ENCODE data around the gene N4BP2.

The N4BP2 gene

GRCh38 chr4:40205259-40206198 is 148.9 kb downstream of the N4BP2 start:
- no peak for DNase-seq
- Histone ChIP-seq H3K36me3 (replicated peaks) (no peaks in the 10 kb centered on the region), H3K27ac (no peak overlapping the region), H3K4me3 (ENCODE audit: low read depth, low read length) (no peak overlapping the region), H3K27me3 (replicated peaks) (no peaks in the 10 kb centered on the region)
- no peak for TF ChIP-seq CTCF (IDR thresholded peaks at IDR 0.05; ENCODE audit: low read depth, low read length, missing control alignments)
- in situ Hi-C loops (cut with HindIII; ENCODE audit: low pct_ligation_motif_present, low sequenced_read_pairs) = no loop called here

- TF ChIP-seq CTCF (IDR thresholded peaks at IDR 0.05; ENCODE audit: low read depth, low read length, missing control alignments) = no peak
- no peak for DNase-seq
Observed at GRCh38 chr4:40206426-40206825, 149.8 kb downstream of the N4BP2 start.

More at GRCh38 chr4:40206426-40206825, 149.8 kb downstream of the N4BP2 start:
- Histone ChIP-seq H3K27ac (no peak overlapping the region), H3K27me3 (replicated peaks) (no peaks in the 10 kb centered on the region), H3K36me3 (replicated peaks) (no peaks in the 10 kb centered on the region), H3K4me3 (ENCODE audit: low read depth, low read length) (no peak overlapping the region)
- in situ Hi-C loops (cut with HindIII; ENCODE audit: low pct_ligation_motif_present, low sequenced_read_pairs) = no loop called here
